ENCODE data around the gene VASH1.

DNA sequence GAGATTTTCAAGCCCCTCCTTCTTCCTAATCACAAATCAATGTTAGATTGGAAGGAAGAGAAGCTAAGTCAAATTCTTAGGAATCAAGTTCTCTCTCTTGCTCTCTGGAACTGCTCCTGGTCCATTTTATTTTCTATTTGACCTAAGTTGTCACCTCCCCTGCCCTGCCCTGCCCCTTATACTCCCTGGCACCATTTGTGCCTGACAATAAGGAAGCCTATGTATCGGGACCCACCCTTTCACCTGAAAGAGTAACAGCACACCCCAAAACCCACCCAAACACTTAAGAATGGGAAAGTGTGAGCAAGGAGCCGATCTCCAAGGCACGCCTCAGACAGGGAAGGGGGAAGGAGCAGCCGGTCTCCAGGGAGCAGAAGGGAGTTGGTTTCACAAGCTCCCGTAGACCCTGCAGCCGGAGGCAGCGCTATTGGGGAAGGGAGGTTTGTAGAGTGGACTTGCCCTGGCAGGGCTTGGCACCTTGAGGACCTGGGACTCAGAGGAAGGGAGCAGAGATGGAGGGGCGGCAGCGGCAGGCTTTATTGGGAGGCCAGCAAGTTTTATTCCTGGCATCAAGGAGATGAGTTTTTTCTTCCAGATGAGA is 66.5 kb downstream of the VASH1 start:
- TF ChIP-seq, protein P1, sequence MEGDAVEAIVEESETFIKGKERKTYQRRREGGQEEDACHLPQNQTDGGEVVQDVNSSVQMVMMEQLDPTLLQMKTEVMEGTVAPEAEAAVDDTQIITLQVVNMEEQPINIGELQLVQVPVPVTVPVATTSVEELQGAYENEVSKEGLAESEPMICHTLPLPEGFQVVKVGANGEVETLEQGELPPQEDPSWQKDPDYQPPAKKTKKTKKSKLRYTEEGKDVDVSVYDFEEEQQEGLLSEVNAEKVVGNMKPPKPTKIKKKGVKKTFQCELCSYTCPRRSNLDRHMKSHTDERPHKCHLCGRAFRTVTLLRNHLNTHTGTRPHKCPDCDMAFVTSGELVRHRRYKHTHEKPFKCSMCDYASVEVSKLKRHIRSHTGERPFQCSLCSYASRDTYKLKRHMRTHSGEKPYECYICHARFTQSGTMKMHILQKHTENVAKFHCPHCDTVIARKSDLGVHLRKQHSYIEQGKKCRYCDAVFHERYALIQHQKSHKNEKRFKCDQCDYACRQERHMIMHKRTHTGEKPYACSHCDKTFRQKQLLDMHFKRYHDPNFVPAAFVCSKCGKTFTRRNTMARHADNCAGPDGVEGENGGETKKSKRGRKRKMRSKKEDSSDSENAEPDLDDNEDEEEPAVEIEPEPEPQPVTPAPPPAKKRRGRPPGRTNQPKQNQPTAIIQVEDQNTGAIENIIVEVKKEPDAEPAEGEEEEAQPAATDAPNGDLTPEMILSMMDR (tag by site-specific recombination; IDR thresholded peaks at IDR 0.05), result no peak
- no peak for TF ChIP-seq RBAK (tag by site-specific recombination; IDR thresholded peaks at IDR 0.05)
- TF ChIP-seq HOXC10 (CRISPR knock-in tag; IDR thresholded peaks at IDR 0.05), result no peak
- TF ChIP-seq ZNF274 (IDR thresholded peaks at IDR 0.05; ENCODE audit: low read length), result no peak
- no peak for TF ChIP-seq ZNF274 (tag by site-specific recombination; IDR thresholded peaks at IDR 0.05; ENCODE audit: borderline replicate concordance)
- TF ChIP-seq ZNF530 (tag by site-specific recombination; IDR thresholded peaks at IDR 0.05; ENCODE audit: low read depth), result no peak
- TF ChIP-seq SCRT1 (tag by site-specific recombination; IDR thresholded peaks at IDR 0.05; ENCODE audit: borderline replicate concordance), result no peak
- no peak for TF ChIP-seq ZNF830 (tag by site-specific recombination; IDR thresholded peaks at IDR 0.05; ENCODE audit: low read depth)
- no peak for TF ChIP-seq ZNF629 (tag by site-specific recombination; IDR thresholded peaks at IDR 0.05)
- TF ChIP-seq, protein P2, sequence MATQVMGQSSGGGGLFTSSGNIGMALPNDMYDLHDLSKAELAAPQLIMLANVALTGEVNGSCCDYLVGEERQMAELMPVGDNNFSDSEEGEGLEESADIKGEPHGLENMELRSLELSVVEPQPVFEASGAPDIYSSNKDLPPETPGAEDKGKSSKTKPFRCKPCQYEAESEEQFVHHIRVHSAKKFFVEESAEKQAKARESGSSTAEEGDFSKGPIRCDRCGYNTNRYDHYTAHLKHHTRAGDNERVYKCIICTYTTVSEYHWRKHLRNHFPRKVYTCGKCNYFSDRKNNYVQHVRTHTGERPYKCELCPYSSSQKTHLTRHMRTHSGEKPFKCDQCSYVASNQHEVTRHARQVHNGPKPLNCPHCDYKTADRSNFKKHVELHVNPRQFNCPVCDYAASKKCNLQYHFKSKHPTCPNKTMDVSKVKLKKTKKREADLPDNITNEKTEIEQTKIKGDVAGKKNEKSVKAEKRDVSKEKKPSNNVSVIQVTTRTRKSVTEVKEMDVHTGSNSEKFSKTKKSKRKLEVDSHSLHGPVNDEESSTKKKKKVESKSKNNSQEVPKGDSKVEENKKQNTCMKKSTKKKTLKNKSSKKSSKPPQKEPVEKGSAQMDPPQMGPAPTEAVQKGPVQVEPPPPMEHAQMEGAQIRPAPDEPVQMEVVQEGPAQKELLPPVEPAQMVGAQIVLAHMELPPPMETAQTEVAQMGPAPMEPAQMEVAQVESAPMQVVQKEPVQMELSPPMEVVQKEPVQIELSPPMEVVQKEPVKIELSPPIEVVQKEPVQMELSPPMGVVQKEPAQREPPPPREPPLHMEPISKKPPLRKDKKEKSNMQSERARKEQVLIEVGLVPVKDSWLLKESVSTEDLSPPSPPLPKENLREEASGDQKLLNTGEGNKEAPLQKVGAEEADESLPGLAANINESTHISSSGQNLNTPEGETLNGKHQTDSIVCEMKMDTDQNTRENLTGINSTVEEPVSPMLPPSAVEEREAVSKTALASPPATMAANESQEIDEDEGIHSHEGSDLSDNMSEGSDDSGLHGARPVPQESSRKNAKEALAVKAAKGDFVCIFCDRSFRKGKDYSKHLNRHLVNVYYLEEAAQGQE (tag by site-specific recombination; IDR thresholded peaks at IDR 0.05), result no peak
- TF ChIP-seq, protein P3, sequence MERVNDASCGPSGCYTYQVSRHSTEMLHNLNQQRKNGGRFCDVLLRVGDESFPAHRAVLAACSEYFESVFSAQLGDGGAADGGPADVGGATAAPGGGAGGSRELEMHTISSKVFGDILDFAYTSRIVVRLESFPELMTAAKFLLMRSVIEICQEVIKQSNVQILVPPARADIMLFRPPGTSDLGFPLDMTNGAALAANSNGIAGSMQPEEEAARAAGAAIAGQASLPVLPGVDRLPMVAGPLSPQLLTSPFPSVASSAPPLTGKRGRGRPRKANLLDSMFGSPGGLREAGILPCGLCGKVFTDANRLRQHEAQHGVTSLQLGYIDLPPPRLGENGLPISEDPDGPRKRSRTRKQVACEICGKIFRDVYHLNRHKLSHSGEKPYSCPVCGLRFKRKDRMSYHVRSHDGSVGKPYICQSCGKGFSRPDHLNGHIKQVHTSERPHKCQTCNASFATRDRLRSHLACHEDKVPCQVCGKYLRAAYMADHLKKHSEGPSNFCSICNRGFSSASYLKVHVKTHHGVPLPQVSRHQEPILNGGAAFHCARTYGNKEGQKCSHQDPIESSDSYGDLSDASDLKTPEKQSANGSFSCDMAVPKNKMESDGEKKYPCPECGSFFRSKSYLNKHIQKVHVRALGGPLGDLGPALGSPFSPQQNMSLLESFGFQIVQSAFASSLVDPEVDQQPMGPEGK (tag by site-specific recombination; IDR thresholded peaks at IDR 0.05), result no peak
- TF ChIP-seq, protein P4, sequence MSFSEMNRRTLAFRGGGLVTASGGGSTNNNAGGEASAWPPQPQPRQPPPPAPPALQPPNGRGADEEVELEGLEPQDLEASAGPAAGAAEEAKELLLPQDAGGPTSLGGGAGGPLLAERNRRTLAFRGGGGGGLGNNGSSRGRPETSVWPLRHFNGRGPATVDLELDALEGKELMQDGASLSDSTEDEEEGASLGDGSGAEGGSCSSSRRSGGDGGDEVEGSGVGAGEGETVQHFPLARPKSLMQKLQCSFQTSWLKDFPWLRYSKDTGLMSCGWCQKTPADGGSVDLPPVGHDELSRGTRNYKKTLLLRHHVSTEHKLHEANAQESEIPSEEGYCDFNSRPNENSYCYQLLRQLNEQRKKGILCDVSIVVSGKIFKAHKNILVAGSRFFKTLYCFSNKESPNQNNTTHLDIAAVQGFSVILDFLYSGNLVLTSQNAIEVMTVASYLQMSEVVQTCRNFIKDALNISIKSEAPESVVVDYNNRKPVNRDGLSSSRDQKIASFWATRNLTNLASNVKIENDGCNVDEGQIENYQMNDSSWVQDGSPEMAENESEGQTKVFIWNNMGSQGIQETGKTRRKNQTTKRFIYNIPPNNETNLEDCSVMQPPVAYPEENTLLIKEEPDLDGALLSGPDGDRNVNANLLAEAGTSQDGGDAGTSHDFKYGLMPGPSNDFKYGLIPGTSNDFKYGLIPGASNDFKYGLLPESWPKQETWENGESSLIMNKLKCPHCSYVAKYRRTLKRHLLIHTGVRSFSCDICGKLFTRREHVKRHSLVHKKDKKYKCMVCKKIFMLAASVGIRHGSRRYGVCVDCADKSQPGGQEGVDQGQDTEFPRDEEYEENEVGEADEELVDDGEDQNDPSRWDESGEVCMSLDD (tag by site-specific recombination; IDR thresholded peaks at IDR 0.05), result no peak
